Stimulated activated CD4-positive, alpha-beta T cell treated with anti-CD3 and anti-CD28 coated beads, Interleukin-2, amount 100 ng/mL, for 24 hours (primary cell): Measurements from ENCODE around the gene CPEB3.
"Not testable (repeated sequence)": the region's sequence is repeated elsewhere in the genome, so short reads cannot be mapped to it uniquely, and the experiment has no call there.

Experiments used
- DNase-seq, 2 donors: peaks; one replicate each; pipeline ENCODE4 v3.0.0-alpha.2; 2020

CPEB3 gene

GRCh38 chr10:92091965-92092364, 198.9 kb downstream of the CPEB3 start:
- DNase-seq = no peak

GRCh38 chr10:92087750-92088395, 203.0 kb downstream of the CPEB3 start:
- peak; percentile 46 to 50 for DNase-seq

- no peak for DNase-seq
Observed at GRCh38 chr10:92082583-92083280, 208.1 kb downstream of the CPEB3 start.

- no peak for DNase-seq
Observed at GRCh38 chr10:92081641-92082040, 209.2 kb downstream of the CPEB3 start.

GRCh38 chr10:92080244-92080643, 210.6 kb downstream of the CPEB3 start:
- DNase-seq = no peak

GRCh38 chr10:92079003-92079402, 211.9 kb downstream of the CPEB3 start:
- DNase-seq = no peak

GRCh38 chr10:92076722-92077121, 214.2 kb downstream of the CPEB3 start:
- DNase-seq = no peak

GRCh38 chr10:92075829-92076228, 215.0 kb downstream of the CPEB3 start:
- no peak for DNase-seq

- no peak for DNase-seq
Observed at GRCh38 chr10:92074126-92074887, 216.6 kb downstream of the CPEB3 start.

GRCh38 chr10:92068900-92069299, 222.0 kb downstream of the CPEB3 start:
- no peak for DNase-seq

GRCh38 chr10:92066386-92066785, 224.5 kb downstream of the CPEB3 start:
- DNase-seq = no peak

GRCh38 chr10:92064506-92064905, 226.4 kb downstream of the CPEB3 start:
- DNase-seq = no peak

- DNase-seq = no peak
Observed at GRCh38 chr10:92062273-92062672, 228.6 kb downstream of the CPEB3 start.

GRCh38 chr10:92054807-92055206, 236.1 kb downstream of the CPEB3 start:
- no peak for DNase-seq

GRCh38 chr10:92052741-92053140, 238.1 kb downstream of the CPEB3 start:
- DNase-seq = no peak

GRCh38 chr10:92052088-92052487, 238.8 kb downstream of the CPEB3 start:
- no peak for DNase-seq

GRCh38 chr10:92047215-92047614, 243.7 kb downstream of the CPEB3 start:
- no peak for DNase-seq

GRCh38 chr10:92045641-92046106, 245.2 kb downstream of the CPEB3 start:
- no peak for DNase-seq

GRCh38 chr10:92042541-92042940, 248.3 kb downstream of the CPEB3 start:
- no peak for DNase-seq

GRCh38 chr10:92038949-92039348, 251.9 kb downstream of the CPEB3 start:
- DNase-seq = no peak

- not testable (repeated sequence) for DNase-seq
Observed at GRCh38 chr10:92033070-92033469, 257.8 kb downstream of the CPEB3 start.

- DNase-seq = no peak
Observed at GRCh38 chr10:92031580-92031979, 259.3 kb downstream of the CPEB3 start.

GRCh38 chr10:92027141-92027540, 263.7 kb downstream of the CPEB3 start:
- DNase-seq = no peak

GRCh38 chr10:92025340-92025739, 265.5 kb downstream of the CPEB3 start:
- DNase-seq = not testable (repeated sequence)
